ENCODE data around the gene PTPN3. TPM values are rescaled to one million over a fixed set of nuclear protein-coding genes. Genes with fewer than 3 reads are reported as not detected.

PTPN3 gene
- polyA plus RNA-seq, 1 donor (not counting 4 experiments of a cell fraction or from before 2014, with no cell fraction given) = 19.9 TPM

DNA sequence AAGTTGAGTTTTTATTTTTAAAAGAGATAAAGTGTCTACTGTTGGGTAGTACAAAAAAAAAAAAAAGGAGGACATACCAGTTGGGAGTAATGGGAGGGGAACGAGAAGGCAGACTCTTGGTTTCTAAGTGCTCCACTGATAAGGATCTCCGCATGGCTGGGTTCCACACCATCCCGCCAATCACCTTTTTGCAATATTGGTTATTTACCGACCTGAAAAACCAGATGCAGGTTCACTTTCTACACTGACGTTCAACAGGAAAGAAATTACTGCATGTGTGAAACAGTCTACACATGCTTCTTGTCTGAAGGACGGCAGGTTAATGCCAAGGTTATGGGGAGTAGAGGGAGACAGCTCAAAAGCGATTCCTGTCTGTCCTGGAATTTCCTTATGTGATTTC lies 75.5 kb downstream of the PTPN3 start:
- H3K36me3 ChIP-seq (ENCODE audit: control insufficient read depth in 2 of 2, extremely low read depth in 1 of 2, insufficient read depth in 2 of 2, low read length in 2 of 2) = peaks cover 28 to 31% of the 10 kb centered on the region in 2 experiments

DNA sequence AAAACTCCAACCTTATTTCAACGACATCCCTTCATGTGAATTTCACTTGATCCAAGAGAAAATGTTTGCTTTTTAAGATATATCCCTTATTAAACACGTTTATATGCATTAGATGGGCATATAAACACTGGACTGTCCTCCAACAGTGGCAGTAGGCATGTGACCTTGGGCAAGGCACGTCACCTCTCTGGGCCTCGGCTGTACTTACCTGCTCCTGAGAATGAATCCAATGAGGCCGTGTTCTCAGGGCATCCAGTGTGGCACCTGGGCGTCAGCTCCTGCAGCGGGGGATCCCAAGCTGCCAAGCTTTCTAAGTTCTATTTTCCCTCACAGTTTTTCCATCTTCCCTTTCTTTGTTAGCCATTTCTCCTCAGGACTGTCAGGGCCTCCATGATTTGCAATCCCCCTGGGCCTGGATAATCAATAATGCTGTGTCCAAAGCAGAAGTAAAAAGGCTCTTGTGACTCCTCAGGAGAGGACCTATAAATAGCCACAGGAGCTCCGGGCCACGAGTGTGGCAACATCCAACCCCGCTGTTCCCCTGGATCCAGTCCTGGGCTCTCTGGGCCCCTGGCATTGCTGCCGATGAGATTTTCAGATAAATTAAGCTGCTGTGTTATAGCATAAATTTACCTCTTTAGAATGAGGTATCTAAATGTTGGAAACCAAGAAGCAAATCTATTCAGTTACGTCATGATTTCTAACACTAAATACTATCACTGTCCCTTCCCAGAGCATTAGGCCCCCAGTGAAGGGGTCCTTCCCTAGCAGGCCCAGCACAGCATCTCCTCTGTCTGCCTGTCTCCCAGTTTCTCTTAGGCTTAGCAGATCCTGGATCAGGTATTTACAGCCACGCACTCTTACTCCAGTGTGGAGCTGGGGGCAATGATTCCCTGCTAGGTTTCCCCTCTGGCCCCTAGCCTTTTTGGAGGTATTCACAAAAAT lies 76.8 kb downstream of the PTPN3 start:
- peaks cover 24 to 34% of the 10 kb centered on the region in 2 experiments for H3K36me3 ChIP-seq (ENCODE audit: control insufficient read depth in 2 of 2, extremely low read depth in 1 of 2, insufficient read depth in 2 of 2, low read length in 2 of 2)
- no peak overlapping the region for H2AFZ ChIP-seq (ENCODE audit: control insufficient read depth, low read length)
- no peak for TF ChIP-seq EZH2 (IDR thresholded peaks at IDR 0.05; ENCODE audit: low read length)
- TF ChIP-seq, protein P1, sequence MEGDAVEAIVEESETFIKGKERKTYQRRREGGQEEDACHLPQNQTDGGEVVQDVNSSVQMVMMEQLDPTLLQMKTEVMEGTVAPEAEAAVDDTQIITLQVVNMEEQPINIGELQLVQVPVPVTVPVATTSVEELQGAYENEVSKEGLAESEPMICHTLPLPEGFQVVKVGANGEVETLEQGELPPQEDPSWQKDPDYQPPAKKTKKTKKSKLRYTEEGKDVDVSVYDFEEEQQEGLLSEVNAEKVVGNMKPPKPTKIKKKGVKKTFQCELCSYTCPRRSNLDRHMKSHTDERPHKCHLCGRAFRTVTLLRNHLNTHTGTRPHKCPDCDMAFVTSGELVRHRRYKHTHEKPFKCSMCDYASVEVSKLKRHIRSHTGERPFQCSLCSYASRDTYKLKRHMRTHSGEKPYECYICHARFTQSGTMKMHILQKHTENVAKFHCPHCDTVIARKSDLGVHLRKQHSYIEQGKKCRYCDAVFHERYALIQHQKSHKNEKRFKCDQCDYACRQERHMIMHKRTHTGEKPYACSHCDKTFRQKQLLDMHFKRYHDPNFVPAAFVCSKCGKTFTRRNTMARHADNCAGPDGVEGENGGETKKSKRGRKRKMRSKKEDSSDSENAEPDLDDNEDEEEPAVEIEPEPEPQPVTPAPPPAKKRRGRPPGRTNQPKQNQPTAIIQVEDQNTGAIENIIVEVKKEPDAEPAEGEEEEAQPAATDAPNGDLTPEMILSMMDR (optimal IDR thresholded peaks at IDR 0.05 in 1 of 3, IDR thresholded peaks at IDR 0.05 in 1 of 3, conservative IDR thresholded peaks at IDR 0.05 in 1 of 3; ENCODE audit: extremely low read depth in 1 of 3, insufficient read depth in 2 of 3, low read length in 3 of 3) = no peak
- peaks cover 2% of the 10 kb centered on the region for H3K9me1 ChIP-seq (ENCODE audit: control insufficient read depth, extremely low read depth, insufficient read depth, low read length)
- no peak overlapping the region for H3K4me3 ChIP-seq (ENCODE audit: control insufficient read depth in 2 of 3, extremely low read depth in 1 of 3, insufficient read depth in 2 of 3, low read depth in 1 of 3, low read length in 3 of 3)
- no peak overlapping the region for H3K4me2 ChIP-seq (ENCODE audit: control insufficient read depth, extremely low read depth, insufficient read depth, low read depth, low read length)
- DNase-seq (ENCODE audit: low read depth, low spot score) (no peak), FAIRE-seq (no peak)
- no peak overlapping the region for H3K27ac ChIP-seq (ENCODE audit: control insufficient read depth, insufficient read depth, low read length)
- H4K20me1 ChIP-seq (ENCODE audit: control insufficient read depth, extremely low read depth, insufficient read depth, low read length) = no peaks in the 10 kb centered on the region
- H3K9me3 ChIP-seq (ENCODE audit: control insufficient read depth, low read depth, low read length) = no peaks in the 10 kb centered on the region
- no peaks in the 10 kb centered on the region for H3K79me2 ChIP-seq (ENCODE audit: control insufficient read depth, insufficient read depth, low read length)
- H3K27me3 ChIP-seq (ENCODE audit: control insufficient read depth, extremely low read depth, insufficient read depth, low read length) = no peaks in the 10 kb centered on the region
- H3K4me1 ChIP-seq (ENCODE audit: control insufficient read depth, extremely low read depth, insufficient read depth, low read length) = no peaks in the 10 kb centered on the region
- dilution Hi-C loops (cut with MboI; ENCODE audit: extremely low pct_ligation_motif_present, low sequenced_read_pairs) = no loop called here
- H3K9ac ChIP-seq (ENCODE audit: control insufficient read depth, extremely low read depth, insufficient read depth, low read length) = no peak overlapping the region

More for the DNA sequence above, 75.5 kb downstream of the PTPN3 start:
- Histone ChIP-seq H3K4me1 (ENCODE audit: control insufficient read depth, extremely low read depth, insufficient read depth, low read length) (no peaks in the 10 kb centered on the region), H3K9ac (ENCODE audit: control insufficient read depth, extremely low read depth, insufficient read depth, low read length) (no peak overlapping the region), H3K4me3 (ENCODE audit: control insufficient read depth in 2 of 3, extremely low read depth in 1 of 3, insufficient read depth in 2 of 3, low read depth in 1 of 3, low read length in 3 of 3) (no peak overlapping the region), H3K9me1 (ENCODE audit: control insufficient read depth, extremely low read depth, insufficient read depth, low read length) (peaks cover 2% of the 10 kb centered on the region), H3K4me2 (ENCODE audit: control insufficient read depth, extremely low read depth, insufficient read depth, low read depth, low read length) (no peak overlapping the region), H4K20me1 (ENCODE audit: control insufficient read depth, extremely low read depth, insufficient read depth, low read length) (no peaks in the 10 kb centered on the region), H2AFZ (ENCODE audit: control insufficient read depth, low read length) (no peak overlapping the region), H3K9me3 (ENCODE audit: control insufficient read depth, low read depth, low read length) (no peaks in the 10 kb centered on the region), H3K79me2 (ENCODE audit: control insufficient read depth, insufficient read depth, low read length) (no peaks in the 10 kb centered on the region), H3K27ac (ENCODE audit: control insufficient read depth, insufficient read depth, low read length) (no peak overlapping the region), H3K27me3 (ENCODE audit: control insufficient read depth, extremely low read depth, insufficient read depth, low read length) (no peaks in the 10 kb centered on the region)
- FAIRE-seq = no peak
- dilution Hi-C loops (cut with MboI; ENCODE audit: extremely low pct_ligation_motif_present, low sequenced_read_pairs) = no loop called here
- no peak for DNase-seq (ENCODE audit: low read depth, low spot score)
- no peak for TF ChIP-seq EZH2 (IDR thresholded peaks at IDR 0.05; ENCODE audit: low read length)
- TF ChIP-seq, protein P1 (optimal IDR thresholded peaks at IDR 0.05 in 1 of 3, IDR thresholded peaks at IDR 0.05 in 1 of 3, conservative IDR thresholded peaks at IDR 0.05 in 1 of 3; ENCODE audit: extremely low read depth in 1 of 3, insufficient read depth in 2 of 3, low read length in 3 of 3) = no peak
